Measurements from ENCODE around the gene ENTPD1. TPM values are rescaled to one million over a fixed set of nuclear protein-coding genes. Genes with fewer than 3 reads are reported as not detected.

The ENTPD1 gene
- total RNA-seq, 4 donors from 2014 or later: 7.2 to 19.3 (median 13.4) TPM

GRCh38 chr10:95876756-95877155 is 120.8 kb downstream of the ENTPD1 start:
- Histone ChIP-seq H3K27me3 (no peaks in the 10 kb centered on the region), H3K4me3 (replicated peaks in 1 of 3) (no peak overlapping the region), H3K4me1 (no peaks in the 10 kb centered on the region), H3K9me3 (no peaks in the 10 kb centered on the region), H3K36me3 (peaks cover 0 to 10% of the 10 kb centered on the region in 2 donors), H3K27ac (no peak overlapping the region)
- no peak for DNase-seq
- TF ChIP-seq POLR2A (IDR thresholded peaks at IDR 0.05): no peak
- TF ChIP-seq, protein P1, sequence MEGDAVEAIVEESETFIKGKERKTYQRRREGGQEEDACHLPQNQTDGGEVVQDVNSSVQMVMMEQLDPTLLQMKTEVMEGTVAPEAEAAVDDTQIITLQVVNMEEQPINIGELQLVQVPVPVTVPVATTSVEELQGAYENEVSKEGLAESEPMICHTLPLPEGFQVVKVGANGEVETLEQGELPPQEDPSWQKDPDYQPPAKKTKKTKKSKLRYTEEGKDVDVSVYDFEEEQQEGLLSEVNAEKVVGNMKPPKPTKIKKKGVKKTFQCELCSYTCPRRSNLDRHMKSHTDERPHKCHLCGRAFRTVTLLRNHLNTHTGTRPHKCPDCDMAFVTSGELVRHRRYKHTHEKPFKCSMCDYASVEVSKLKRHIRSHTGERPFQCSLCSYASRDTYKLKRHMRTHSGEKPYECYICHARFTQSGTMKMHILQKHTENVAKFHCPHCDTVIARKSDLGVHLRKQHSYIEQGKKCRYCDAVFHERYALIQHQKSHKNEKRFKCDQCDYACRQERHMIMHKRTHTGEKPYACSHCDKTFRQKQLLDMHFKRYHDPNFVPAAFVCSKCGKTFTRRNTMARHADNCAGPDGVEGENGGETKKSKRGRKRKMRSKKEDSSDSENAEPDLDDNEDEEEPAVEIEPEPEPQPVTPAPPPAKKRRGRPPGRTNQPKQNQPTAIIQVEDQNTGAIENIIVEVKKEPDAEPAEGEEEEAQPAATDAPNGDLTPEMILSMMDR (IDR thresholded peaks at IDR 0.05): no peak
- 88 to 100% methylated on average over 1 of the region's 1 CpG for WGBS, 2 donors
- intact Hi-C loops (cut with DNase I): no loop called here

DNA sequence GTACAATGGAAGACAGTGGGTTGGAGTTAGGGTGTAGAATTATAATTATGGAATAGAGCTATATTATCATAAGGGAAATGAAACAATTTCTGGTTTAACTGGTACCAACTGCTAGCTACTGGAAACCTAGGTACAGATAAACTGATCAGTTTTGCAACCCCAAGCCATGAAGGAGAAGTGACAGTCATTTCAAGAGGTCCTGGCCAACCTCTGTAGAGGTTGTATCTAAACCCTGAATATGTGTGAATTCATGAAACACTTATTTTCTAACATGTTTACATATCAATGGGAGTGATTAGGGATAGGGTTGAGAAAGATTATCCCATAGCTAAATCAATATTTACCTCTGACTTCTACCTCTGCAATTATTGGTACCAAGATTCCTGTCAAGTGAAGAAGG is 121.9 kb downstream of the ENTPD1 start:
- intact Hi-C loops (cut with DNase I): no loop called here
- peaks cover 0 to 10% of the 10 kb centered on the region in 2 donors for H3K36me3 ChIP-seq

GRCh38 chr10:95880704-95881103 is 124.7 kb downstream of the ENTPD1 start:
- no peak for DNase-seq
- H3K27me3 ChIP-seq: no peaks in the 10 kb centered on the region
- no peak overlapping the region for H3K27ac ChIP-seq
- WGBS, 2 donors: 84 to 93% methylated on average over 2 of the region's 2 CpGs
- no peak overlapping the region for H3K4me3 ChIP-seq (replicated peaks in 1 of 3)
- intact Hi-C loops (cut with DNase I): no loop called here
- TF ChIP-seq, protein P1 (IDR thresholded peaks at IDR 0.05): no peak
- TF ChIP-seq POLR2A (IDR thresholded peaks at IDR 0.05): no peak
- no peaks in the 10 kb centered on the region for H3K4me1 ChIP-seq
- H3K36me3 ChIP-seq: no peaks in the 10 kb centered on the region
- no peaks in the 10 kb centered on the region for H3K9me3 ChIP-seq

More for the DNA sequence above, 121.9 kb downstream of the ENTPD1 start:
- Histone ChIP-seq H3K4me1 (no peaks in the 10 kb centered on the region), H3K27me3 (no peaks in the 10 kb centered on the region), H3K27ac (no peak overlapping the region), H3K4me3 (replicated peaks in 1 of 3) (no peak overlapping the region), H3K9me3 (no peaks in the 10 kb centered on the region)
- no peak for DNase-seq
- TF ChIP-seq, protein P1 (IDR thresholded peaks at IDR 0.05): no peak

DNA sequence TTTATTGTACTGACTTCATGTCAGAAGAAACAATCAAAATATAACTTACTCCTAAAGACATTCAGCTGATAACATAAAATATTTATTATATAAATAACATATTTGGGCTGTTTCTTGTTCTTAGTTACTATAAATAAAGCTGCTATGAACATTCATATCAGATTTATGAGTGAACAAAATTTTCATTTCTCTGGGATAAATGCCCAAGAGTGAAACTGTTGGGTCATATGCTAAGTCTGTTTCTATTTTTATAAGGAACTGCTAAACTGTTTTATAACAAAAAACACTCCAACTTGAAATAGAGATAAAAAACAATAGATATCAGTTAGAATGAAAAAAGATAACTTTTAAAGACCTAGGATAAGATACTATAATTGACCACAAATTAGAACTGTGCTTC is 125.4 kb downstream of the ENTPD1 start:
- intact Hi-C loops (cut with DNase I): no loop called here
- no peaks in the 10 kb centered on the region for H3K36me3 ChIP-seq
- no peaks in the 10 kb centered on the region for H3K4me1 ChIP-seq
- H3K27me3 ChIP-seq: no peaks in the 10 kb centered on the region
- no peak for DNase-seq
- no peak overlapping the region for H3K4me3 ChIP-seq (replicated peaks in 1 of 3)
- no peaks in the 10 kb centered on the region for H3K9me3 ChIP-seq
- TF ChIP-seq, protein P1 (IDR thresholded peaks at IDR 0.05): no peak
- no peak for TF ChIP-seq POLR2A (IDR thresholded peaks at IDR 0.05)
- H3K27ac ChIP-seq: no peak overlapping the region

DNA sequence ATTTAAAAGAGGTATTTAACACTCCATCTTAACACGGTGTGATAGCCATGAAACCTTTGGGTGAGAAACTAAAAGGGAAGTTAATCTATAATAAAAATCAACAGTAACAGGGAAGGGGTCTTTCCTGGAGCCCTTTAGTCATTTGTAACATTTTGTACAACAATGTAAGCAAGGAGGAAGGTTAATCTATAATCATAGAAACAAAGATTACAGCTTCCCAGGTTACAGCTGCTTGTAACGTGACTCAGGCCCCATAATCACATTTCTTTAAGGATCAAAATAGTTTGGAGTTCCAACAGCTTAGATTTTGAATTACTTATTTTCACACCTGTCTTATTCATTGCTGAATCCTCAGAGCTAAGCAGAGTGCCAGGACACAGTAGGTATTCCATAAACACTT is 133.9 kb downstream of the ENTPD1 start:
- H3K36me3 ChIP-seq: no peaks in the 10 kb centered on the region
- intact Hi-C loops (cut with DNase I): no loop called here

More for the DNA sequence above, 133.9 kb downstream of the ENTPD1 start:
- H3K27me3 ChIP-seq: no peaks in the 10 kb centered on the region
- H3K4me1 ChIP-seq: no peaks in the 10 kb centered on the region
- H3K4me3 ChIP-seq (replicated peaks in 1 of 3): no peak overlapping the region
- no peak for DNase-seq
- no peak for TF ChIP-seq POLR2A (IDR thresholded peaks at IDR 0.05)
- TF ChIP-seq, protein P1 (IDR thresholded peaks at IDR 0.05): no peak
- H3K9me3 ChIP-seq: no peaks in the 10 kb centered on the region
- no peak overlapping the region for H3K27ac ChIP-seq
- WGBS, 2 donors: 85 to 88% methylated on average over 2 of the region's 2 CpGs

Measured in thyroid gland (tissue), 4 donors.